Right ventricle myocardium inferior (tissue), 1 donor: ENCODE measurements around the gene RAB11A. TPM values are rescaled to one million over a fixed set of nuclear protein-coding genes. Genes with fewer than 3 reads are reported as not detected.

Experiments
- ATAC-seq: fragments of 200-7000 bp; cut with Tn5 transposase; one replicate; pipeline ENCODE4 v1.9.1; 2020; ENCODE audit warnings: mild to moderate bottlenecking, moderate library complexity
- DNase-seq: peaks from one replicate; pipeline ENCODE4 v3.0.0; 2021; ENCODE audit errors: missing footprints
- intact Hi-C: fragments of 100-400 bp; cut with DNase I; formaldehyde crosslinking; loops from one replicate; pipeline ENCODE4 v1.11.0; 2022
- long read RNA-seq: library from polyadenylated mRNA; unstranded; transcript quantifications from one replicate; pipeline ENCODE4 v2.0.0, GENCODE V29; 2021
- total RNA-seq: library from RNA; stranded (reverse); fragmentation: NEBNext Ultra II Directional; extraction: Animal tissue kit (Norgen Biotek cat#: 25700); gene quantifications from one replicate; pipeline ENCODE4 v1.2.1, GENCODE V29; 2021
- donor health status: DM: no; HTN: yes; CAD: no; lungs with severe emphysema.

Gene RAB11A
- 161 TPM for total RNA-seq
- long read RNA-seq, full-length matches to known transcripts = 38 of 41 reads
- long read RNA-seq, partial matches to known transcripts = 0 of 41 reads
- long read RNA-seq, other reads (novel, unspliced or antisense) = 3 of 41 reads

- intact Hi-C loops = no loop called here
- peak; percentile 99 for ATAC-seq
- DNase-seq = peak; percentile 98
Measured at GRCh38 chr15:65869126-65869953, at the start of gene RAB11A. Gene RAB11A, plus strand, starts transcription at chr15:65869491. Its CDS starts 95 bp downstream, at chr15:65869586.

GRCh38 chr15:65819563-65819960, 49.7 kb upstream of the RAB11A start:
- intact Hi-C loops = no loop called here
- no peak for DNase-seq
- no peak for ATAC-seq

- no peak for ATAC-seq
- DNase-seq = no peak
- intact Hi-C loops = no loop called here
Measured at GRCh38 chr15:65821070-65821469, 48.2 kb upstream of the RAB11A start.

- no peak for DNase-seq
- no peak for ATAC-seq
- intact Hi-C loops = no loop called here
Measured at GRCh38 chr15:65822316-65822715, 47.0 kb upstream of the RAB11A start.

- no peak for DNase-seq
Measured at GRCh38 chr15:65824031-65824743, 45.1 kb upstream of the RAB11A start.

GRCh38 chr15:65824941-65825544, 44.2 kb upstream of the RAB11A start:
- DNase-seq (no peak), ATAC-seq (peak; percentile 73)
- intact Hi-C loops = no loop called here

More at GRCh38 chr15:65824031-65824743, 45.1 kb upstream of the RAB11A start:
- intact Hi-C loops = no loop called here
- peak; percentile 86 for ATAC-seq

- no peak for DNase-seq
- ATAC-seq = no peak
- intact Hi-C loops = no loop called here
Measured at GRCh38 chr15:65827065-65827464, 42.2 kb upstream of the RAB11A start.

GRCh38 chr15:65828585-65828984, 40.7 kb upstream of the RAB11A start:
- DNase-seq (no peak), ATAC-seq (no peak)
- intact Hi-C loops = no loop called here

- DNase-seq (no peak), ATAC-seq (no peak)
- intact Hi-C loops = no loop called here
Measured at GRCh38 chr15:65829130-65829764, 40.0 kb upstream of the RAB11A start.

- intact Hi-C loops = loop anchor here (2.0 kb wide), 1 partner anchor 40 kb away; the partner anchor contains the start of gene DENND4A
Measured at GRCh38 chr15:65832549-65833364, 36.5 kb upstream of the RAB11A start.

GRCh38 chr15:65833501-65834205, 35.6 kb upstream of the RAB11A start:
- ATAC-seq (no peak), DNase-seq (no peak)
- intact Hi-C loops = loop anchor here (2.0 kb wide), 1 partner anchor 41 kb away; the partner anchor contains the start of gene DENND4A

More at GRCh38 chr15:65832549-65833364, 36.5 kb upstream of the RAB11A start:
- DNase-seq = peak; percentile 86
- peak; percentile 91 for ATAC-seq

GRCh38 chr15:65834603-65835282, 34.5 kb upstream of the RAB11A start:
- ATAC-seq (no peak), DNase-seq (no peak)
- intact Hi-C loops = no loop called here

GRCh38 chr15:65835447-65835846, 33.8 kb upstream of the RAB11A start:
- ATAC-seq = no peak
- DNase-seq = no peak
- intact Hi-C loops = no loop called here

GRCh38 chr15:65836665-65837064, 32.6 kb upstream of the RAB11A start:
- DNase-seq = no peak
- ATAC-seq = no peak
- intact Hi-C loops = no loop called here

- no peak for ATAC-seq
- intact Hi-C loops = no loop called here
- no peak for DNase-seq
Measured at GRCh38 chr15:65837301-65838294, 31.7 kb upstream of the RAB11A start.
